OCI-LY3 (cell line): ENCODE measurements around the gene C14orf119.

Experiments used
- H2AFZ ChIP-seq: fragments of 200-600, 300-600 bp; shearing (Covaris generic); 2 replicates; pipeline ENCODE4 v1.6.0; 2014; ENCODE audit warnings: antibody characterized with exemption, low read depth, low read length
- H3K27ac ChIP-seq: fragments of 200-600, 300-600 bp; sonication (generic); 2 replicates; pipeline ENCODE4 v1.5.1; 2014; ENCODE audit warnings: mild to moderate bottlenecking, low read length, moderate library complexity, mixed read lengths
- H3K27me3 ChIP-seq: fragments of 200-600, 300-600 bp; sonication (generic); 2 replicates; pipeline ENCODE4 v1.6.1; 2014; ENCODE audit warnings: low read depth, low read length, mixed read lengths
- H3K36me3 ChIP-seq: fragments of 200-600, 300-600 bp; sonication (generic); replicated peaks from 2 replicates; pipeline ENCODE3; 2014; ENCODE audit warnings: low read depth, low read length, mixed read lengths
- H3K4me1 ChIP-seq: fragments of 300-600, 200-600 bp; sonication (generic); 2 replicates; pipeline ENCODE4 v1.6.1; 2014; ENCODE audit warnings: low read length, mixed read lengths
- H3K4me2 ChIP-seq: fragments of 200-600, 300-600 bp; sonication (generic); 2 replicates; pipeline ENCODE4 v1.6.1; 2014; ENCODE audit warnings: low read length, mixed read lengths
- H3K4me3 ChIP-seq: fragments of 300-600, 200-600 bp; sonication (generic); 2 replicates; pipeline ENCODE4 v1.5.1; 2014; ENCODE audit warnings: antibody characterized with exemption, mild to moderate bottlenecking, low read length, moderate library complexity
- H3K79me2 ChIP-seq: fragments of 300-600, 200-600 bp; shearing (Covaris generic); 2 replicates; pipeline ENCODE4 v1.6.1; 2014; ENCODE audit warnings: mild to moderate bottlenecking, low read length, mixed read lengths
- H3K9ac ChIP-seq: fragments of 300-600, 200-600 bp; shearing (Covaris generic); 2 replicates; pipeline ENCODE4 v1.6.0; 2014; ENCODE audit warnings: mild to moderate bottlenecking, low read length, moderate library complexity
- H3K9me3 ChIP-seq: fragments of 200-600, 300-600 bp; shearing (Covaris generic); 2 replicates; pipeline ENCODE4 v1.6.1; 2014; ENCODE audit warnings: low read length, mixed read lengths; ENCODE audit not compliant: insufficient read depth
- H4K20me1 ChIP-seq: fragments of 200-600, 300-600 bp; sonication (generic); 2 replicates; pipeline ENCODE4 v1.6.1; 2016; ENCODE audit warnings: low read length, mixed read lengths; ENCODE audit not compliant: insufficient read depth
- CTCF ChIP-seq: fragments of 200-600, 300-600 bp; sonication (generic); IDR thresholded peaks from 2 replicates; pipeline ENCODE4 v1.5.1; 2014; ENCODE audit warnings: antibody characterized with exemption, low read length, low read depth
- EZH2phosphoT487 ChIP-seq: fragments of 200-600 bp; shearing (Covaris generic); IDR thresholded peaks from 2 replicates; pipeline ENCODE4 v1.6.1; 2018; ENCODE audit warnings: antibody characterized with exemption, mixed run types, low read depth

The C14orf119 gene

GRCh38 chr14:23086565-23086964 is 8.7 kb upstream of the C14orf119 start:
- Histone ChIP-seq H3K9ac (no peak overlapping the region), H4K20me1 (peaks cover 6% of the 10 kb centered on the region; the same call in 1 of the 2 replicates), H3K9me3 (no peaks in the 10 kb centered on the region), H3K4me1 (peaks cover 10% of the 10 kb centered on the region), H3K79me2 (peaks cover 12% of the 10 kb centered on the region), H2AFZ (no peak overlapping the region), H3K4me2 (no peak overlapping the region), H3K4me3 (no peak overlapping the region), H3K27ac (no peak overlapping the region), H3K36me3 (peaks cover 69% of the 10 kb centered on the region), H3K27me3 (no peaks in the 10 kb centered on the region)
- TF ChIP-seq CTCF (no peak), EZH2phosphoT487 (no peak)

GRCh38 chr14:23089498-23090253 is 5.6 kb upstream of the C14orf119 start:
- H3K4me3 ChIP-seq = no peak overlapping the region
- peaks cover 66% of the 10 kb centered on the region for H3K36me3 ChIP-seq
- peaks cover 19% of the 10 kb centered on the region for H3K4me1 ChIP-seq
- H3K9me3 ChIP-seq = no peaks in the 10 kb centered on the region
- H4K20me1 ChIP-seq = peaks cover 23% of the 10 kb centered on the region
- H3K27me3 ChIP-seq = no peaks in the 10 kb centered on the region
- no peak for TF ChIP-seq CTCF
- TF ChIP-seq EZH2phosphoT487 = no peak
- H2AFZ ChIP-seq = no peak overlapping the region
- no peak overlapping the region for H3K4me2 ChIP-seq
- peaks cover 43% of the 10 kb centered on the region for H3K79me2 ChIP-seq
- H3K27ac ChIP-seq = no peak overlapping the region
- H3K9ac ChIP-seq = no peak overlapping the region

- peaks cover 43% of the 10 kb centered on the region for H3K79me2 ChIP-seq
- no peak overlapping the region for H3K4me2 ChIP-seq
- H2AFZ ChIP-seq = no peak overlapping the region
- H3K36me3 ChIP-seq = peaks cover 62% of the 10 kb centered on the region
- H3K27ac ChIP-seq = no peak overlapping the region
- no peaks in the 10 kb centered on the region for H3K9me3 ChIP-seq
- H4K20me1 ChIP-seq = peaks cover 23% of the 10 kb centered on the region
- H3K4me3 ChIP-seq = no peak overlapping the region
- H3K27me3 ChIP-seq = no peaks in the 10 kb centered on the region
- peaks cover 18% of the 10 kb centered on the region for H3K4me1 ChIP-seq
- TF ChIP-seq EZH2phosphoT487 (no peak), CTCF (no peak)
- no peak overlapping the region for H3K9ac ChIP-seq
These were observed 5.1 kb upstream of the C14orf119 start for GRCh38 chr14:23090254-23090636.

- H3K4me2 ChIP-seq = no peak overlapping the region
- H3K9ac ChIP-seq = no peak overlapping the region
- peaks cover 54% of the 10 kb centered on the region for H3K79me2 ChIP-seq
- no peaks in the 10 kb centered on the region for H3K9me3 ChIP-seq
- no peak overlapping the region for H3K4me3 ChIP-seq
- H3K36me3 ChIP-seq = peaks cover 49% of the 10 kb centered on the region
- peaks cover 17% of the 10 kb centered on the region for H4K20me1 ChIP-seq
- H3K4me1 ChIP-seq = peaks cover 10% of the 10 kb centered on the region
- H2AFZ ChIP-seq = no peak overlapping the region
- no peak for TF ChIP-seq EZH2phosphoT487
- no peak for TF ChIP-seq CTCF
- H3K27ac ChIP-seq = no peak overlapping the region
- no peaks in the 10 kb centered on the region for H3K27me3 ChIP-seq
These were observed 3.7 kb upstream of the C14orf119 start for GRCh38 chr14:23091294-23092225.
